Activated T-helper 1 cell treated with Interleukin-2 at 50 U/mL for 16 hours (primary cell): ENCODE measurements around the gene LDB3.

Experiments
- DNase-seq: peaks from one replicate; pipeline ENCODE4 v3.0.0-alpha.2; 2020; ENCODE audit warnings: low read depth

The LDB3 gene

GRCh38 chr10:86651631-86652331 is 16.5 kb upstream of the LDB3 start:
- DNase-seq, result no peak

- no peak for DNase-seq
These were observed 15.7 kb upstream of the LDB3 start for GRCh38 chr10:86652361-86653202.

DNA sequence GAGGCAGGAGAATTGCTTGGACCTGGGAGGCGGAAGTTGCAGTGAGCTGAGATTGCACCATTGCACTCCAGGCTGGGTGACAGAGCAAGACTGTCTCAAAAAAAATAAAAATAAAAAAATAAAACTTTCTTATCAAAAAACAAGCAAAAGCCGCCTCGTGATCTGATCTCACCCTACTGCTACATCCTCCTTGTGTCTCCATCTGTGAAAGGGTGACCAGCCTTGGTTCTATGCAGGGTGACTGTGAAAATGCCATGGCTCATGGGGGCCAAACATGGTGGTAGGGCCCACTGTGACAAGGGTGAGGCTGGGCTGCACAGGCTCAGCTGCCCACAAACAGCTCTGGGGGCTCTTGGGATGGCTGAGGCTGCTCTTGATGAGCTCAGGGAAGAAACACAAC is 14.9 kb upstream of the LDB3 start:
- no peak for DNase-seq

- DNase-seq, result no peak
These were observed 14.3 kb upstream of the LDB3 start for GRCh38 chr10:86653987-86654386.

DNA sequence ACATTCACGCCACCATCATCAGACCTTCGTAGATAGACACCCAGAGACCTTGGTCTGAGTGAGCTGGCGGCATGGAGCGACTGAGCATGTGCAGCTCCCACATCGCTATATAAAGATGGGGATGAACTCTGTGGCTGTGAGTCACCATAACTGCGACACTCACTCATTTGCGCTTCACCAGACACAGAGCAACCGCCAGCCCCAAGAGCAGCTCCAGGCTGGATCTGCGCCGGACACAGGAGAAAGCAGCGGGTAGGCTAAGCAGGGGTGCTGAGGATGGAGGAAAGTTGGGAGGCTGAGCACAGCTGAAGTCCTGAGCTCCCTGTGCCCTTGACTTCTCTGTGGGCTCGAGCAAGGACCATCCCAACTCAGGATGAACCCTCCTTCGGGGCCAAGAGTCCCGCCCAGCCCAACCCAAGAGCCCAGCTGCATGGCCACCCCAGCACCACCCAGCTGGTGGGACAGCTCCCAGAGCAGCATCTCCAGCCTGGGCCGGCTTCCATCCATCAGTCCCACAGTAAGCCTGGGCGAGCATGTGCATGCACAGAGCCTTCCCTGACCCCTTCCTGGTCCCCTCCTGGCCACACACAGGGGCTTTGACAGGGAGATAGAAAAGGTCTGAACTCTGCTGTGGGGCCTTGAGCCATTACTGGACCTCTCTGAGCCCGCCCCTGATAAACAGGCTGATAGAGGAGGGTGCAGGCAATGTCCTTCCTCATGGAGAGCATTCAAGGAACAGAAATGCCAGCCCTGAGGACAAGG is 13.7 kb upstream of the LDB3 start, which contains the start of gene OPN4:
OPN4 (plus strand) TSS at position 137 of the 762 bp plus-strand sequence; CDS start at position 374, 237 bp downstream.
- no peak for DNase-seq

GRCh38 chr10:86655173-86655540 is 13.2 kb upstream of the LDB3 start:
- DNase-seq, result no peak

GRCh38 chr10:86655596-86655995 is 12.7 kb upstream of the LDB3 start:
- DNase-seq, result no peak

DNA sequence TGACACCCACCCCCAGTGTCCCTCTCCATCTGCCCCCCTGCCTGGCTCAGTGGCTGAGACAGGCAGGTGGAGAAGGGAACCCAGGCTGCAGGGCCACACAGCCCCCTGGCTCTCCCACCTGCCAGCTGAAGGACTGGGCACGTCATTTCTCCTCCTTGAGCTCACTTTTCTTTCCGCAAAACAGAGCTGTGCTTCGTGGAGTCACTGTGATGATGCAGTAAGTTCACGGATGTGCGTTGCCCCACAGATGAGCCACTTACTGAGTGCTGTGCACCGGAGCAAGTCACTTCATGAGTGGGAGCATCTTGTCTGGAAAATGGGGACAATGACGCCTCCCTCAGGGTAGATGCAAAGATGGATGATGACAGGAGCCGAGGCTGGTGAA is 11.3 kb upstream of the LDB3 start:
- no peak for DNase-seq

DNA sequence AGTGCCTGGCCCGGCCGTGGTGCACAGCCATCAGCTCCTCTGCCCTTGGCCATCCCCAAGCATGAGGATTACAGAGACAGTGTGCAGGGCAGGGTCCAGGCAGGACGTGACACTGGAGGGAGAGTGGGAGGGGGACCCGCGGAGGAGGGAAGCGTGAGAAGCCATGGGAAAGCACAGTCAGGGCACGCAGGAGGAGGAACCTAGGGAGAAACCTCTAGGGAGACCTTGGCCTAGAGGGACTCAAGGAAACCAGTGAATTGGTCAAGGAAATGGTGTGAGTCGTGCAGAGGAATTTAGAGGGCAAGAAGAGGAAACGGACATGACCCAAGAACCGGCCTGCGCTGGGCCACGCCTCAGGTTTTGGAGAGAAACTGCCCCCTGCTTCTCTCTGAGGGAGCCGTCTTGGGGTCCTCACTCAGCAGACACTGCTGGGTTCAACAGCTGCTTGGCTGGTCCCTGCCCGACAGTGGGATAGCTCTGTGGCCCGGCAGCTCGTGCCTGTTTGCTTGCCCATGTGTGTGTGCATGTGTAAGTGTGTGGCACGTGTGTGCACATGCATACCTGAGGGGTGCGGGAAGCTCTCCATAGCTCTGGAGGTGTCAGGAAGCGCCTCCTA is 10.8 kb upstream of the LDB3 start:
- DNase-seq, result no peak

DNA sequence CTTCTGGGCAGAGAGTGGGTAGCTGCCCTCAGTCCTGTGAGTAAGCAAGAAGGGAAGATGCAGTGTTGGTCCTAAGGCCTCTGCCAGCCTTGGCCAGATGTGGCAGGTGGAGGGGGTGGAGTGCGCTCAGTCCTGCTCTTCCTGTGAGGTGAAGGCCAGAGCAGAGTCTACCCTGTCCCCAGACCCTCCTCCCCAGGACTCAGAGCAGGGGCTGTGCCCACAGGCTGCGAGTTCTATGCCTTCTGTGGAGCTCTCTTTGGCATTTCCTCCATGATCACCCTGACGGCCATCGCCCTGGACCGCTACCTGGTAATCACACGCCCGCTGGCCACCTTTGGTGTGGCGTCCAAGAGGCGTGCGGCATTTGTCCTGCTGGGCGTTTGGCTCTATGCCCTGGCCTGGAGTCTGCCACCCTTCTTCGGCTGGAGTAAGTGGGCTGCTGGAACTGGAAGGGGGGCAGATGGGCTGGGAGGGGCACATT is 10.0 kb upstream of the LDB3 start:
- no peak for DNase-seq

DNA sequence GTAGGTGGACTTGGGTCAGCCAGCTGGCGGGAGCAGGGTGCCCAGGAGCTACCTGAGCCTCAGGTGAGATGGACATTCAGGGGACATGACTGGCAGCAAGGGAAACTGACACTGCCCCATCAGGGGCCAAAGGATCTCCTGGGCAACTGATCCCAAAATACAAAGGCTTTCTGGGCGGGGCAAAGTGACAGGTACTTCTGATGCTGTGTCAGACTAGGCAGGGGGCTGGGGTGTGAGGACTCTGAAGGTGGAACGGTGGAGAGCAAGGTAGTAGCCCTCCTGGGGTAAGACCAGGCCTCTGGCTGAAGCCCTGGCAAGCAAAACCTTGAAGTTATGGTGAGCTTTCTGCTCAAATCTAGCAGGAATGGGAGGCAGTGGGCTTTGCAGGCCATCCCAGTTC is 9.6 kb upstream of the LDB3 start:
- DNase-seq, result no peak

GRCh38 chr10:86659161-86659691 is 9.1 kb upstream of the LDB3 start:
- DNase-seq, result no peak

DNA sequence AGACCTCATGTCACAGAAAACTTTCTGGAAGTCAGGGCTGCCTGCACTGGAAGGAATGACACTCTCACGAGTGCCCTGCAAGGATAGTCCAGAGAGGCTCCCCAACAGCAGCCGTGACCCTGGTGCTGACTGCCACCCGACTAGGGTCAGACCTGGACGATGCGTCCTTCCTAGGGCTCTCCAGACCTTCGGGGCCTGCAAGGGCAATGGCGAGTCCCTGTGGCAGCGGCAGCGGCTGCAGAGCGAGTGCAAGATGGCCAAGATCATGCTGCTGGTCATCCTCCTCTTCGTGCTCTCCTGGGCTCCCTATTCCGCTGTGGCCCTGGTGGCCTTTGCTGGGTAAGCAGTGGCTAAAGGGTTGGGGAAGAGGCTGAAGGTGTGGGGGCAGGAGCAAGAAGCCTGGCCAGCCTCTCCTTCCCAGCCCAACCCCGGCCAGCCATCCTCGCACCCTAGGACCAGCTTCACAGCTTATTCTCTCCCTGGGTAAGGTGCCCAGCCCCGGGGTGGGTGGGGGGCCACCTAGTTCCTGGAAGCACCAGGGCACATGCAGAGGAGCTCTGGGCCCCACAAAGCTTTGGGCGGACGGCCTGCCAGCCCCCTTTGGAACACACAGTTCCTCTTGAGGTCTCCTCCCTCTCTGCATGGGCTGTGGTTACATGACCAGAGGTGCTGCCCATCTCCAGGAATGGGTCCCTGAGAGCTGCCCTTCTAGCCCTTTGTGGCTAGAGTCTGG is 8.4 kb upstream of the LDB3 start:
- no peak for DNase-seq

GRCh38 chr10:86661161-86662025 is 6.9 kb upstream of the LDB3 start:
- DNase-seq, result no peak

DNA sequence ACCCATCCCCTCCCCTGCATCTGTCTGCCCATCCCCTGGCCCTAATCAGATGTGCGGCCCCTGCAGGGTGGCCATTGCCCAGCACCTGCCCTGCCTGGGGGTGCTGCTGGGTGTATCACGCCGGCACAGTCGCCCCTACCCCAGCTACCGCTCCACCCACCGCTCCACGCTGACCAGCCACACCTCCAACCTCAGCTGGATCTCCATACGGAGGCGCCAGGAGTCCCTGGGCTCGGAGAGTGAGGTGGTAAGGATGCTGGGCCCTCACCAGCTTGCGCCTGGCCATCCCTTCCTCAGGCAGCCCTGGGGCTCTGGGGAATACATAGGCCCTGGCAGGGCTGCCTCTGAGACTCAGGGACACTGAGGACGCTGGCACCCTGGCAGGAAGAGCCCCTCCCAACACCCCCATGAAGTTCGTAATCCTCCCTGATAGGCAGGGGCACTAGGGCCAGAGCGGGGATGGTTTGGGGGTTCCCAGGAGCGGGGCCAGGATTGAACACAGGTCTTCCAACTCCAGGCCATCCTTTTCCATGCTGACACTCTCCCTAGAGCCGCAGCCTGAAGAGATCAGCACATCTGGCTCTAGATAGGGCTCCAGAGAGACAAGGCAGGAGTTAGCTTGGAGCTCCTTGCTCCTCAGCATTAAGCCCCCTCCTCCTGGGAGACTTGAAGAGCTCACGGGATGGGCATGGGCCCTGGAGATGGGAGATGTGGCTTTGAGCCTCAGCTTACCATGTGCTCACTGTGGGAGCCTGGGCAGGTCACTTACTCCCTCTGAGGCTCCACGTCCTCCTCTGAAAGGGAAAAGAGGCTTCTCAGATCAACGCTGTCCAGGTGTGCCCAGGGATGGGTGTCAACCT is 5.9 kb upstream of the LDB3 start:
- no peak for DNase-seq

GRCh38 chr10:86663046-86663345 is 5.3 kb upstream of the LDB3 start:
- DNase-seq, result no peak

DNA sequence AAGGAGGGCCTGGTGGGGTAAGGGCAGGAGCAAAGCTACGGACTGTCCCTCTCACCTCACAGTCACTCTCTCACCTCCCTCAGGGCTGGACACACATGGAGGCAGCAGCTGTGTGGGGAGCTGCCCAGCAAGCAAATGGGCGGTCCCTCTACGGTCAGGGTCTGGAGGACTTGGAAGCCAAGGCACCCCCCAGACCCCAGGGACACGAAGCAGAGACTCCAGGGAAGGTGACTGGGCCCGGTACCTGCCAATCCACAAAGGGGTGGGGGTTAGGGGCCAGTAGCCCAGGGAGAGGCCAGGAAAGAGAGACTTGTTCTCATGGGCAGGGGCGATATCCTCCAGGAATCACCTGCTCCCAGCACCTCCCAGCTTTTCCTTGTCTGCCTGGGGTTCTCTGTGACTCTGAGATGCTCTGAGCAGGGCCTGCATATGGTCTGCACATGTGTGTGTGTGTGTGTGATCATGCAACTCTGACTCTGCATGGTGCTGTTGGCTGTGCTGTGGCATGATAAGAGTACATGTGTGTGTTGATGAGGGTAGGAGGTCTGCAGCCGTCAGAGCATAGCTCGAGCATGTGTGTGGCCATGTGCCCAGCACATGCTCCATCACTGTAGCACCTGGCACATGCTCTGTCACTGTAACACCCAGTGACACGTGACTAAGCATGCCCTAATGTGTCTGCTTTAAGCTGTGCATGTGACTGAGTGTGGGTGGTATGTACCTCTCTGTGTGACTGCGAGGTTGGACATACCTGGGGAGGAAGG is 4.6 kb upstream of the LDB3 start:
- no peak for DNase-seq

DNA sequence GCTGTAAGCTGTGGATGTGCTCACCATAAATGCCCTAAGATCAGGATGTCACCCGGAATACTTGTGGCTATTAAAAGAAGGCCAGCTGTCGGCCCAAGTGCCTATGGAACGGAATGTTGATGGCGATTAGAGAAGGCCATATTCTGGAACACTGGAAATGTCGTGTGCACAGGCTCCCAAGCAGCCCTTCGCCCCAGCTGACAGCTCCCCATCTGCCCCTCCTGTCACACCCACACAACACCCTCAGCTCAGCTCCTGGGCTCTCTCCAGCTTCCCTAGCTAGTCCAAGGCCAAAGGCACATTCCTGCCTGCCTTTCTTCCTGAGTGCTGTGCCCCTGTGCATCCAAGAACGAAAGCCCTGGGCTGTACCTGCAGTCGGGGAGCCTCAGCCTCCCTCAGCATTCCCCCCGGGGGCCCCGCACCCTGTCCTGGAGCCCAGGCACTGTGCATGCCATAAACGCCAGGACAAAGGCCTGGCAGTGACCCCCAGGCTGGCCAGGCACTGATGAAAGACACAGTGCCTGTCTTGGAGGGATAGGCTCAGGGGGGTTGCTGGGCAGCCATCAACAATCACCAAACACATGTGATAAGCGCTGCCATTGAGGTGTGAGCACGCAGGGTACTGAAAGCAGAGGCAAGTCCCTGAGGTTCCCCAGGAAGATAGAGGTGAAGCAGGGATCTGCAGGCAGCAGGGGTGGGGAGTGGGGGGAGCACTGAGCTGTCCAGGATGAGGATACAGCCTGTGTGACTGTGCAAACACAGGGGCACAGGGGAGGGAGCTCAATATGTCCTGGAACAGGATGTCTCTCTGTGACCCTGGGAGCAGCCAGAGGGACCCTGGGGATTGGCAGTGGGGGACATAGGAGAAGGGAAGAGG is 3.7 kb upstream of the LDB3 start:
- DNase-seq, result no peak
